Measurements from ENCODE around the gene CCDC97. TPM values are rescaled to one million over a fixed set of nuclear protein-coding genes. Genes with fewer than 3 reads are reported as not detected.

Gene CCDC97
- total RNA-seq (2021): 29.7 to 31.4 TPM (median 30.8 TPM) in 3 replicates
- percentile 71 among the genes with signal in this experiment for Bru-seq, nascent RNA
- long read RNA-seq, experiment 1, transcript CCDC97-201 (5 exons, 3,322 nt): major isoform, 69 of 97 reads
- long read RNA-seq, experiment 1, partial matches to known transcripts: 16 of 97 reads
- long read RNA-seq, experiment 1, other reads (novel, unspliced or antisense): 12 of 97 reads
- long read RNA-seq, experiment 2, transcript CCDC97-201 (5 exons, 3,322 nt): major isoform, 11 of 46 reads
- long read RNA-seq, experiment 2, partial matches to known transcripts: 9 of 46 reads
- long read RNA-seq, experiment 2, other reads (novel, unspliced or antisense): 26 of 46 reads
- long read RNA-seq, experiment 3, partial matches to known transcripts: 2 of 10 reads
- long read RNA-seq, experiment 3, other reads (novel, unspliced or antisense): 4 of 10 reads

- peaks cover 30% of the 10 kb centered on the region for H3K36me3 Mint-ChIP-seq
- ChIA-PET POLR2A (interaction anchor here (0.5 to 1.5 kb wide), 5 partner anchors 11 to 129 kb away, joined by 3 to 8 read pairs (median 4); partner anchors contain the start of genes B9D2 and DMAC2), CTCF (interaction anchor here (0.7 to 1.2 kb wide), 4 partner anchors 12 to 260 kb away, joined by 3 to 8 read pairs (median 6); partner anchors contain the start of gene TGFB1)
- H3K4me3 Mint-ChIP-seq: peak within 1 kb of the TSS; percentile 96
- H3K27ac Mint-ChIP-seq: peak within 1 kb of the TSS; percentile 98
- no peaks in the 10 kb centered on the region for H3K9me3 Mint-ChIP-seq
- peak; percentile 88 for DNase-seq (ENCODE audit: low spot score)
- ATAC-seq: peak; percentile 67
- peaks cover 21% of the 10 kb centered on the region for H3K4me1 Mint-ChIP-seq
- no peaks in the 10 kb centered on the region for H3K27me3 Mint-ChIP-seq (ENCODE audit: low read depth)
- TF ChIP-seq TEAD1 (CRISPR knock-in tag; IDR thresholded peaks at IDR 0.05): 0 out of 2 replicates have a peak, but pooled peaks have one; percentile 33
- no peak for TF ChIP-seq JUN (CRISPR knock-in tag; IDR thresholded peaks at IDR 0.05)
- no peak for TF ChIP-seq ZNF512 (CRISPR knock-in tag; IDR thresholded peaks at IDR 0.05; ENCODE audit: borderline replicate concordance)
- no peak for TF ChIP-seq IRF1 (CRISPR knock-in tag; IDR thresholded peaks at IDR 0.05)
- TF ChIP-seq ZNF263 (CRISPR knock-in tag; IDR thresholded peaks at IDR 0.05; ENCODE audit: low read depth): no peak
- peak; percentile 87; the same call in 1 of the 2 replicates for TF ChIP-seq MYBL2 (CRISPR knock-in tag; IDR thresholded peaks at IDR 0.05)
- TF ChIP-seq ETV6 (CRISPR knock-in tag; IDR thresholded peaks at IDR 0.05): 0 out of 2 replicates have a peak, but pooled peaks have one; percentile 27
- no peak for TF ChIP-seq ESRRA (CRISPR knock-in tag; IDR thresholded peaks at IDR 0.05; ENCODE audit: borderline replicate concordance)
- no peak for TF ChIP-seq IRF2 (CRISPR knock-in tag; IDR thresholded peaks at IDR 0.05; ENCODE audit: borderline replicate concordance, low read depth)
- peak; percentile 67 for TF ChIP-seq USF1 (CRISPR knock-in tag; IDR thresholded peaks at IDR 0.05)
- TF ChIP-seq NR3C1 (CRISPR knock-in tag; conservative IDR thresholded peaks at IDR 0.05; ENCODE audit: low read depth): no peak
- TF ChIP-seq STAT6 (CRISPR knock-in tag; conservative IDR thresholded peaks at IDR 0.05; ENCODE audit: low read depth): no peak
- no peak for TF ChIP-seq E2F5 (CRISPR knock-in tag; IDR thresholded peaks at IDR 0.05)
- no peak for TF ChIP-seq MLX (CRISPR knock-in tag; IDR thresholded peaks at IDR 0.05)
- TF ChIP-seq ZNF219 (CRISPR knock-in tag; IDR thresholded peaks at IDR 0.05; ENCODE audit: borderline replicate concordance): no peak; the same call in 1 of the 2 replicates
- no peak for TF ChIP-seq SMAD3 (CRISPR knock-in tag; IDR thresholded peaks at IDR 0.05; ENCODE audit: borderline replicate concordance)
- no peak for TF ChIP-seq ZBTB21 (CRISPR knock-in tag; IDR thresholded peaks at IDR 0.05; ENCODE audit: borderline replicate concordance)
- TF ChIP-seq ATF2 (CRISPR knock-in tag; IDR thresholded peaks at IDR 0.05; ENCODE audit: borderline replicate concordance, low read depth): no peak
- no peak for TF ChIP-seq ZBTB43 (CRISPR knock-in tag; IDR thresholded peaks at IDR 0.05)
- no peak for TF ChIP-seq CTCF (IDR thresholded peaks at IDR 0.05)
Measured at GRCh38 chr19:41310033-41310831, at the start of gene CCDC97. TSS of gene CCDC97 (plus strand) at chr19:41310172. CDS start at chr19:41310311, 139 bp downstream.
